GM12878 (cell line): Measurements from ENCODE around the gene MBD5. TPM values are rescaled to one million over a fixed set of nuclear protein-coding genes. Genes with fewer than 3 reads are reported as not detected.

ENCODE experiments used
- ATAC-seq: fragments of 200-7000 bp; cut with Tn5 transposase; 3 replicates; pipeline ENCODE4 v1.9.1; 2020; ENCODE audit warnings: mild to moderate bottlenecking, moderate library complexity
- BruUV-seq: library from RNA; stranded (reverse); fragments of 400-500 nt; replicated peaks from 2 replicates; lab custom pipeline; 2021; lab: Mats Ljungman, UMichigan
- CTCF ChIA-PET: fragments of 300-600 bp; sonication (Branson Sonifier 250); formaldehyde crosslinking; extraction: SDS; loops from one replicate; lab custom pipeline; 2021; ENCODE audit warnings: inconsistent platforms; lab: Yijun Ruan, JAX
- POLR2A ChIA-PET: fragments of 350-600 bp; formaldehyde crosslinking; extraction: SDS; loops from one replicate; lab custom pipeline; 2021; ENCODE audit warnings: inconsistent platforms; lab: Charles Lee
- RAD21 ChIA-PET: fragments of 300-600 bp; sonication (Branson Sonifier 250); formaldehyde crosslinking; loops from one replicate; lab custom pipeline; 2023; ENCODE audit warnings: antibody characterized with exemption; ENCODE audit not compliant: unreplicated experiment; lab: Charles Lee
- SMC1A ChIA-PET: fragments of 300-600 bp; sonication (Branson Sonifier 250); formaldehyde crosslinking; loops from one replicate; lab custom pipeline; 2023; ENCODE audit not compliant: unreplicated experiment, uncharacterized antibody; lab: Charles Lee
- DNase-seq: peaks from one replicate; pipeline ENCODE4 v3.0.0-alpha.2; 2011; ENCODE audit warnings: low read depth, low spot score
- FAIRE-seq: peaks from 3 replicates; lab custom pipeline; 2011; peaks lifted over from hg19 to GRCh38; lab: Jason Lieb, UNC
- H2AFZ ChIP-seq: 2 replicates; pipeline ENCODE4 v1.6.0; 2011; ENCODE audit warnings: low read depth, low read length, control low read depth; ENCODE audit not compliant: control insufficient read depth
- H3K27ac ChIP-seq: 2 replicates; pipeline ENCODE4 v1.5.1; 2011; ENCODE audit warnings: control low read depth; ENCODE audit not compliant: control insufficient read depth, insufficient read depth
- H3K27me3 ChIP-seq, 2 experiments: replicated peaks in 1 of 2; 2 replicates each; pipeline versions ENCODE4 v1.6.0 to v1.6.1; 2011; ENCODE audit warnings: low read length in 1 of 2; ENCODE audit not compliant: control insufficient read depth in 2 of 2, insufficient read depth in 2 of 2
- H3K36me3 ChIP-seq, 2 experiments: 2 replicates each; pipeline ENCODE4 v1.5.1; 2011; ENCODE audit warnings: low read length in 1 of 2; ENCODE audit not compliant: control insufficient read depth in 2 of 2, insufficient read depth in 2 of 2
- H3K4me1 ChIP-seq: 2 replicates; pipeline ENCODE4 v1.6.1; 2011; ENCODE audit warnings: mild to moderate bottlenecking, low read length, moderate library complexity, mixed read lengths; ENCODE audit not compliant: control insufficient read depth, insufficient read depth
- H3K4me2 ChIP-seq: 2 replicates; pipeline ENCODE4 v1.6.0; 2011; ENCODE audit warnings: control low read depth; ENCODE audit not compliant: control insufficient read depth, insufficient read depth
- H3K4me3 ChIP-seq: fragments of 200-600 bp; sonication (generic); 2 replicates; pipeline ENCODE4 v1.5.1; 2016
- H3K79me2 ChIP-seq: 2 replicates; pipeline ENCODE4 v1.6.0; 2011; ENCODE audit warnings: low read length; ENCODE audit not compliant: control insufficient read depth, insufficient read depth
- H3K9ac ChIP-seq: 2 replicates; pipeline ENCODE4 v1.8.0; 2011; ENCODE audit warnings: low read length, control low read depth, mixed read lengths; ENCODE audit not compliant: control insufficient read depth, insufficient read depth
- H3K9me3 ChIP-seq: replicated peaks from 3 replicates; pipeline ENCODE4 v1.5.1; 2011; ENCODE audit warnings: mild to moderate bottlenecking, low read length; ENCODE audit not compliant: control insufficient read depth, insufficient read depth
- H4K20me1 ChIP-seq: 2 replicates; pipeline ENCODE4 v1.6.0; 2011; ENCODE audit not compliant: control insufficient read depth, insufficient read depth
- NR2C1 ChIP-seq: fragments of 450-650 bp; IDR thresholded peaks from 2 replicates; pipeline ENCODE4 v1.6.1; 2017; ENCODE audit warnings: antibody characterized with exemption, mild to moderate bottlenecking, moderate library complexity
- PML ChIP-seq: IDR thresholded peaks from 2 replicates; pipeline ENCODE4 v1.6.1; 2012; ENCODE audit warnings: low read length, inconsistent platforms
- SP1 ChIP-seq: IDR thresholded peaks from one replicate; pipeline ENCODE4 v1.6.1; 2011; ENCODE audit warnings: low read depth, low read length
- ZNF622 ChIP-seq: fragments of 450-650 bp; IDR thresholded peaks from 2 replicates; pipeline ENCODE4 v1.6.1; 2017; ENCODE audit warnings: mild to moderate bottlenecking, inconsistent platforms
- WGBS: methylation state at CpG from one replicate; pipeline ENCODE4 v1.1.6; 2016; ENCODE audit warnings: low lambda C conversion rate; ENCODE audit not compliant: insufficient replicate concordance, insufficient coverage; ENCODE audit errors: missing lambda C conversion rate; 5-methylcytosine and 5-hydroxymethylcytosine counted together
- in situ Hi-C: fragments of 300-500 bp; cut with MboI; formaldehyde crosslinking; loops from 9 replicates; pipeline ENCODE4 v1.14.3; 2018; ENCODE audit warnings: mixed read lengths
- intact Hi-C: fragments of 100-400 bp; cut with micrococcal nuclease; formaldehyde crosslinking; loops from one replicate; pipeline ENCODE4 v1.14.2; 2022; ENCODE audit not compliant: unreplicated experiment
- polyA plus RNA-seq, 11 experiments: library from polyadenylated mRNA; depleted of rRNA in 4 of 11; unstranded in 6 of 11; stranded (reverse) in 5 of 11; fragments of >200 nt; fragmentation: Nextera tagmentation in 4 of 11; fragmentation: Illumina TruSeq in 1 of 11; extraction: Ambion mirVana in 4 of 11; extraction: Trizol in 1 of 11; gene quantifications; 1 replicate in 1 of 11; 2 replicates in 10 of 11; pipeline versions ENCODE4 v1.2.1 to v1.2.3, GENCODE V29; 2011 to 2016; ENCODE audit warnings: inconsistent platforms in 2 of 11, missing spikeins in 2 of 11, low read depth in 1 of 11
- total RNA-seq, 4 experiments: library from RNA; depleted of rRNA in 3 of 4; stranded (reverse); fragments of >200 nt in 3 of 4; fragmentation: Illumina TruSeq in 1 of 4; extraction: Trizol in 1 of 4; gene quantifications; 2 replicates each; pipeline versions ENCODE4 v1.2.1 to v1.2.3, GENCODE V29; 2013 to 2021
- TF ChIP-seq, protein P1 (sequence below): fragments of 450-650 bp; formaldehyde crosslinking; IDR thresholded peaks from 2 replicates; pipeline ENCODE4 v1.5.0; 2022; ENCODE audit warnings: mild to moderate bottlenecking, missing genetic modification characterization
- TF ChIP-seq, protein P2 (sequence below): fragments of 450-650 bp; IDR thresholded peaks from 2 replicates; pipeline ENCODE4 v1.6.1; 2018; ENCODE audit warnings: mild to moderate bottlenecking, low read depth, moderate library complexity; ENCODE audit not compliant: partially characterized antibody
- TF ChIP-seq, protein P3 (sequence below): fragments of 450-650 bp; IDR thresholded peaks from 2 replicates; pipeline ENCODE4 v1.6.1; 2016; ENCODE audit warnings: mild to moderate bottlenecking

MBD5 gene
- total and polyA plus RNA-seq, 10 of the 15 experiments (the other 5 are each of a cell fraction or from before 2014, with no cell fraction given): 7.4 to 58.0 (median 21.2) TPM

DNA sequence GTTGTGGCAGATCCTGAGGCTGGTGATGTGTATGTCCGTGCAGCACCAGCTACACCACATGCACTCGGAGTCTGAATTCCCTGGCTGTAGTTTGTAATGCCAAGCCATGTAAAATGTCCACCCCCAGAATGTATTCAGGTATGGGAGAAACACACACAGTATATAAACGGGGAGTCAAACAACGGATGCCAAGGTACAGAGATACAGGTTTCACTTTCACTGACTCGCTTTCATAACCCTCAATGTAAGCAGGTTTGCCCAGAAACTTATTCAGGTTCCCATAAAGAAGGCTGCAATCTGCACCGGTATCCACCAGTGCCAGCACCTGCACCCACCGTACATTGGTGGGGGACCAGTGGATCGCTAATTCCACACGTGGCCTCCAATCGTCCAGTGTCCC is 237.2 kb downstream of the MBD5 start:
- TF ChIP-seq, protein P1, sequence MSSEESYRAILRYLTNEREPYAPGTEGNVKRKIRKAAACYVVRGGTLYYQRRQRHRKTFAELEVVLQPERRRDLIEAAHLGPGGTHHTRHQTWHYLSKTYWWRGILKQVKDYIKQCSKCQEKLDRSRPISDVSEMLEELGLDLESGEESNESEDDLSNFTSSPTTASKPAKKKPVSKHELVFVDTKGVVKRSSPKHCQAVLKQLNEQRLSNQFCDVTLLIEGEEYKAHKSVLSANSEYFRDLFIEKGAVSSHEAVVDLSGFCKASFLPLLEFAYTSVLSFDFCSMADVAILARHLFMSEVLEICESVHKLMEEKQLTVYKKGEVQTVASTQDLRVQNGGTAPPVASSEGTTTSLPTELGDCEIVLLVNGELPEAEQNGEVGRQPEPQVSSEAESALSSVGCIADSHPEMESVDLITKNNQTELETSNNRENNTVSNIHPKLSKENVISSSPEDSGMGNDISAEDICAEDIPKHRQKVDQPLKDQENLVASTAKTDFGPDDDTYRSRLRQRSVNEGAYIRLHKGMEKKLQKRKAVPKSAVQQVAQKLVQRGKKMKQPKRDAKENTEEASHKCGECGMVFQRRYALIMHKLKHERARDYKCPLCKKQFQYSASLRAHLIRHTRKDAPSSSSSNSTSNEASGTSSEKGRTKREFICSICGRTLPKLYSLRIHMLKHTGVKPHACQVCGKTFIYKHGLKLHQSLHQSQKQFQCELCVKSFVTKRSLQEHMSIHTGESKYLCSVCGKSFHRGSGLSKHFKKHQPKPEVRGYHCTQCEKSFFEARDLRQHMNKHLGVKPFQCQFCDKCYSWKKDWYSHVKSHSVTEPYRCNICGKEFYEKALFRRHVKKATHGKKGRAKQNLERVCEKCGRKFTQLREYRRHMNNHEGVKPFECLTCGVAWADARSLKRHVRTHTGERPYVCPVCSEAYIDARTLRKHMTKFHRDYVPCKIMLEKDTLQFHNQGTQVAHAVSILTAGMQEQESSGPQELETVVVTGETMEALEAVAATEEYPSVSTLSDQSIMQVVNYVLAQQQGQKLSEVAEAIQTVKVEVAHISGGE: no peak
- TF ChIP-seq ZNF622: no peak
- TF ChIP-seq, all 136 proteins: peak for 0
- ATAC-seq: no peak
- no peak overlapping the region for H3K9ac ChIP-seq
- H2AFZ ChIP-seq: no peak overlapping the region
- no peak overlapping the region for H3K4me3 ChIP-seq
- peaks cover 25% of the 10 kb centered on the region; the same call in 2 of the 3 replicates for H3K9me3 ChIP-seq
- FAIRE-seq: no peak
- no peaks in the 10 kb centered on the region for H3K27me3 ChIP-seq
- 77% methylated on average over 9 of the region's 10 CpGs for WGBS
- H3K79me2 ChIP-seq: no peaks in the 10 kb centered on the region
- peaks cover 0 to 1% of the 10 kb centered on the region in 2 experiments; a peak in 3 of 4 replicates for H3K36me3 ChIP-seq
- POLR2A ChIA-PET: no interaction called here
- intact Hi-C loops: no loop called here
- no peak overlapping the region for H3K27ac ChIP-seq
- RAD21 ChIA-PET: no interaction called here
- no TSS peak for BruUV-seq
- in situ Hi-C loops: no loop called here
- no peak overlapping the region for H3K4me2 ChIP-seq
- CTCF ChIA-PET: interaction anchor here (0.6 kb wide), 1 partner anchor 116 kb away, joined by 3 read pairs; no protein-coding TSS in a partner anchor
- DNase-seq: no peak
- SMC1A ChIA-PET: no interaction called here
- no peaks in the 10 kb centered on the region for H4K20me1 ChIP-seq
- no peaks in the 10 kb centered on the region for H3K4me1 ChIP-seq

DNA sequence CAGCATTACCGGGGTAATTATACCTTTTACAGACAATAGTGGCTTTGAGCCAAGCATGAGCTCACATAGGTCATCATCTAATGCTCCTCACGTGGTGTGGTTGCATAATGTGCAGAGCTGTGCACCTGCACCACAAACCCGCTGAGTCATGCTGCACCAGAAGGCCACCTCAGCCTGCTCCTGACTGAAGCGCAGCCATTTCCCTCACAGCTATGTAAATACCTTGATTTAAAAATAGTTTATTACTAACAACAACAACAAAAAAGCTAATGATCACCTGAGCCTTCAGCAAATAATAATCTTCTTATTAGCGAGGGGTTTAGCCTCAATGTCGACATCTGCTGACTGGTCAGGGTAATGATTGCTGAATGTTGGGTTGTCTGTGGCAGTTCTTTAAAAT is 238.8 kb downstream of the MBD5 start:
- 87% methylated on average over 6 of the region's 6 CpGs for WGBS
- in situ Hi-C loops: no loop called here
- no TSS peak for BruUV-seq
- TF ChIP-seq, protein P2, sequence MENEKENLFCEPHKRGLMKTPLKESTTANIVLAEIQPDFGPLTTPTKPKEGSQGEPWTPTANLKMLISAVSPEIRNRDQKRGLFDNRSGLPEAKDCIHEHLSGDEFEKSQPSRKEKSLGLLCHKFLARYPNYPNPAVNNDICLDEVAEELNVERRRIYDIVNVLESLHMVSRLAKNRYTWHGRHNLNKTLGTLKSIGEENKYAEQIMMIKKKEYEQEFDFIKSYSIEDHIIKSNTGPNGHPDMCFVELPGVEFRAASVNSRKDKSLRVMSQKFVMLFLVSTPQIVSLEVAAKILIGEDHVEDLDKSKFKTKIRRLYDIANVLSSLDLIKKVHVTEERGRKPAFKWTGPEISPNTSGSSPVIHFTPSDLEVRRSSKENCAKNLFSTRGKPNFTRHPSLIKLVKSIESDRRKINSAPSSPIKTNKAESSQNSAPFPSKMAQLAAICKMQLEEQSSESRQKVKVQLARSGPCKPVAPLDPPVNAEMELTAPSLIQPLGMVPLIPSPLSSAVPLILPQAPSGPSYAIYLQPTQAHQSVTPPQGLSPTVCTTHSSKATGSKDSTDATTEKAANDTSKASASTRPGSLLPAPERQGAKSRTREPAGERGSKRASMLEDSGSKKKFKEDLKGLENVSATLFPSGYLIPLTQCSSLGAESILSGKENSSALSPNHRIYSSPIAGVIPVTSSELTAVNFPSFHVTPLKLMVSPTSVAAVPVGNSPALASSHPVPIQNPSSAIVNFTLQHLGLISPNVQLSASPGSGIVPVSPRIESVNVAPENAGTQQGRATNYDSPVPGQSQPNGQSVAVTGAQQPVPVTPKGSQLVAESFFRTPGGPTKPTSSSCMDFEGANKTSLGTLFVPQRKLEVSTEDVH: no peak
- TF ChIP-seq NR2C1 (no peak), PML (no peak), SP1 (no peak)
- TF ChIP-seq, protein P3, sequence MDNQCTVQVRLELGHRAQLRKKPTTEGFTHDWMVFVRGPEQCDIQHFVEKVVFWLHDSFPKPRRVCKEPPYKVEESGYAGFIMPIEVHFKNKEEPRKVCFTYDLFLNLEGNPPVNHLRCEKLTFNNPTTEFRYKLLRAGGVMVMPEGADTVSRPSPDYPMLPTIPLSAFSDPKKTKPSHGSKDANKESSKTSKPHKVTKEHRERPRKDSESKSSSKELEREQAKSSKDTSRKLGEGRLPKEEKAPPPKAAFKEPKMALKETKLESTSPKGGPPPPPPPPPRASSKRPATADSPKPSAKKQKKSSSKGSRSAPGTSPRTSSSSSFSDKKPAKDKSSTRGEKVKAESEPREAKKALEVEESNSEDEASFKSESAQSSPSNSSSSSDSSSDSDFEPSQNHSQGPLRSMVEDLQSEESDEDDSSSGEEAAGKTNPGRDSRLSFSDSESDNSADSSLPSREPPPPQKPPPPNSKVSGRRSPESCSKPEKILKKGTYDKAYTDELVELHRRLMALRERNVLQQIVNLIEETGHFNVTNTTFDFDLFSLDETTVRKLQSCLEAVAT: no peak

More for the DNA sequence above, 238.8 kb downstream of the MBD5 start:
- Histone ChIP-seq H2AFZ (no peak overlapping the region), H4K20me1 (no peaks in the 10 kb centered on the region), H3K27ac (no peak overlapping the region), H3K9ac (no peak overlapping the region), H3K4me2 (no peak overlapping the region), H3K79me2 (no peaks in the 10 kb centered on the region), H3K4me1 (no peaks in the 10 kb centered on the region), H3K4me3 (no peak overlapping the region), H3K27me3 (no peaks in the 10 kb centered on the region), H3K9me3 (peaks cover 12% of the 10 kb centered on the region; the same call in 2 of the 3 replicates), H3K36me3 (peaks cover 0 to 1% of the 10 kb centered on the region in 2 experiments; a peak in 2 of 4 replicates)
- ChIA-PET SMC1A (no interaction called here), POLR2A (no interaction called here), RAD21 (no interaction called here), CTCF (no interaction called here)
- FAIRE-seq: no peak
- ATAC-seq: no peak
- no peak for DNase-seq
- intact Hi-C loops: loop anchor here (1.0 kb wide), 1 partner anchor 46 kb away; no protein-coding TSS in a partner anchor
